ENCODE results near the gene CCDC6.

Gene CCDC6

GRCh38 chr10:59823111-59823510, 83.2 kb downstream of the CCDC6 start:
- H3K4me3 ChIP-seq (ENCODE audit: low read depth, low read length), result no peak overlapping the region
- no peak for DNase-seq (ENCODE audit: low read depth)
- no peak for TF ChIP-seq CTCF (IDR thresholded peaks at IDR 0.05; ENCODE audit: control insufficient read depth, extremely low read depth, insufficient read depth)

- TF ChIP-seq CTCF (IDR thresholded peaks at IDR 0.05; ENCODE audit: control insufficient read depth, extremely low read depth, insufficient read depth), result no peak
- no peak overlapping the region for H3K4me3 ChIP-seq (ENCODE audit: low read depth, low read length)
- no peak for DNase-seq (ENCODE audit: low read depth)
Measured at GRCh38 chr10:59820471-59820870, 85.9 kb downstream of the CCDC6 start.

GRCh38 chr10:59819683-59820082, 86.7 kb downstream of the CCDC6 start:
- TF ChIP-seq CTCF (IDR thresholded peaks at IDR 0.05; ENCODE audit: control insufficient read depth, extremely low read depth, insufficient read depth), result no peak
- H3K4me3 ChIP-seq (ENCODE audit: low read depth, low read length), result no peak overlapping the region
- DNase-seq (ENCODE audit: low read depth), result no peak

GRCh38 chr10:59819265-59819664, 87.1 kb downstream of the CCDC6 start:
- DNase-seq (ENCODE audit: low read depth), result no peak
- TF ChIP-seq CTCF (IDR thresholded peaks at IDR 0.05; ENCODE audit: control insufficient read depth, extremely low read depth, insufficient read depth), result no peak
- no peak overlapping the region for H3K4me3 ChIP-seq (ENCODE audit: low read depth, low read length)

GRCh38 chr10:59817773-59818172, 88.6 kb downstream of the CCDC6 start:
- no peak for DNase-seq (ENCODE audit: low read depth)
- H3K4me3 ChIP-seq (ENCODE audit: low read depth, low read length), result no peak overlapping the region
- no peak for TF ChIP-seq CTCF (IDR thresholded peaks at IDR 0.05; ENCODE audit: control insufficient read depth, extremely low read depth, insufficient read depth)

- DNase-seq (ENCODE audit: low read depth), result no peak
- no peak overlapping the region for H3K4me3 ChIP-seq (ENCODE audit: low read depth, low read length)
- no peak for TF ChIP-seq CTCF (IDR thresholded peaks at IDR 0.05; ENCODE audit: control insufficient read depth, extremely low read depth, insufficient read depth)
Measured at GRCh38 chr10:59814878-59815277, 91.5 kb downstream of the CCDC6 start.

GRCh38 chr10:59812519-59813122, 93.7 kb downstream of the CCDC6 start:
- no peak overlapping the region for H3K4me3 ChIP-seq (ENCODE audit: low read depth, low read length)
- DNase-seq (ENCODE audit: low read depth), result no peak
- no peak for TF ChIP-seq CTCF (IDR thresholded peaks at IDR 0.05; ENCODE audit: control insufficient read depth, extremely low read depth, insufficient read depth)

All from LNCaP clone FGC (cell line).